ENCODE measurements around the gene PTGER2. TPM values are rescaled to one million over a fixed set of nuclear protein-coding genes. Genes with fewer than 3 reads are reported as not detected.
A peak's percentile ranks its signal among the peaks of the same experiment; 100 is the strongest.

PTGER2 gene
- total RNA-seq, 1 donor = 43.6 TPM

GRCh38 chr14:52304248-52304904 lies 9.7 kb upstream of the PTGER2 start:
- no peak for DNase-seq (ENCODE audit: low read depth in 2 of 3, low spot score in 2 of 3)

- no peak for DNase-seq (ENCODE audit: low read depth in 2 of 3, low spot score in 2 of 3)
Observed at GRCh38 chr14:52305014-52305413, 9.1 kb upstream of the PTGER2 start.

GRCh38 chr14:52307376-52307775 lies 6.7 kb upstream of the PTGER2 start:
- DNase-seq (ENCODE audit: low read depth in 2 of 3, low spot score in 2 of 3) = no peak

- DNase-seq (ENCODE audit: low read depth in 2 of 3, low spot score in 2 of 3) = peak in 1 of 3 donors; percentile 21
Observed at GRCh38 chr14:52307905-52308304, 6.2 kb upstream of the PTGER2 start.

GRCh38 chr14:52310541-52310940 lies 3.6 kb upstream of the PTGER2 start:
- DNase-seq (ENCODE audit: low read depth in 2 of 3, low spot score in 2 of 3) = peak in 1 of 3 donors; percentile 83

- DNase-seq (ENCODE audit: low read depth in 2 of 3, low spot score in 2 of 3) = no peak
Observed at GRCh38 chr14:52312931-52313355, 1.2 kb upstream of the PTGER2 start.

- DNase-seq (ENCODE audit: low read depth in 2 of 3, low spot score in 2 of 3) = peak in 1 of 3 donors; percentile 26
Observed at GRCh38 chr14:52313462-52313861, 650 bp upstream of the PTGER2 start.

- peak in 1 of 3 donors; percentile 47 for DNase-seq (ENCODE audit: low read depth in 2 of 3, low spot score in 2 of 3)
Observed at GRCh38 chr14:52314595-52315354, 663 bp downstream of the PTGER2 start.

GRCh38 chr14:52315355-52315718 lies 1.2 kb downstream of the PTGER2 start:
- DNase-seq (ENCODE audit: low read depth in 2 of 3, low spot score in 2 of 3) = peak in 1 of 3 donors; percentile 54

GRCh38 chr14:52318062-52318461 lies 4.0 kb downstream of the PTGER2 start:
- DNase-seq (ENCODE audit: low read depth in 2 of 3, low spot score in 2 of 3) = peak in 1 of 3 donors; percentile 38

GRCh38 chr14:52318826-52319645 lies 4.9 kb downstream of the PTGER2 start:
- no peak for DNase-seq (ENCODE audit: low read depth in 2 of 3, low spot score in 2 of 3)

GRCh38 chr14:52319919-52320318 lies 5.8 kb downstream of the PTGER2 start:
- DNase-seq (ENCODE audit: low read depth in 2 of 3, low spot score in 2 of 3) = no peak

GRCh38 chr14:52325126-52325525 lies 11.0 kb downstream of the PTGER2 start:
- peak in 1 of 3 donors; percentile 58 for DNase-seq (ENCODE audit: low read depth in 2 of 3, low spot score in 2 of 3)

GRCh38 chr14:52325630-52326029 lies 11.5 kb downstream of the PTGER2 start:
- no peak for DNase-seq (ENCODE audit: low read depth in 2 of 3, low spot score in 2 of 3)

GRCh38 chr14:52327374-52328226 lies 13.5 kb downstream of the PTGER2 start:
- no peak for DNase-seq (ENCODE audit: low read depth in 2 of 3, low spot score in 2 of 3)

GRCh38 chr14:52328276-52328675 lies 14.2 kb downstream of the PTGER2 start:
- DNase-seq (ENCODE audit: low read depth in 2 of 3, low spot score in 2 of 3) = no peak

- no peak for DNase-seq (ENCODE audit: low read depth in 2 of 3, low spot score in 2 of 3)
Observed at GRCh38 chr14:52329678-52330369, 15.7 kb downstream of the PTGER2 start.

- DNase-seq (ENCODE audit: low read depth in 2 of 3, low spot score in 2 of 3) = no peak
Observed at GRCh38 chr14:52332269-52332668, 18.2 kb downstream of the PTGER2 start.

- no peak for DNase-seq (ENCODE audit: low read depth in 2 of 3, low spot score in 2 of 3)
Observed at GRCh38 chr14:52333108-52333507, 19.0 kb downstream of the PTGER2 start.

All from hematopoietic multipotent progenitor cell (in vitro differentiated cells).